ENCODE results near the gene TNFRSF4. TPM values are rescaled to one million over a fixed set of nuclear protein-coding genes. Genes with fewer than 3 reads are reported as not detected.

TNFRSF4 gene
- total RNA-seq, 1 experiment from 2014 or later, result not detected

DNA sequence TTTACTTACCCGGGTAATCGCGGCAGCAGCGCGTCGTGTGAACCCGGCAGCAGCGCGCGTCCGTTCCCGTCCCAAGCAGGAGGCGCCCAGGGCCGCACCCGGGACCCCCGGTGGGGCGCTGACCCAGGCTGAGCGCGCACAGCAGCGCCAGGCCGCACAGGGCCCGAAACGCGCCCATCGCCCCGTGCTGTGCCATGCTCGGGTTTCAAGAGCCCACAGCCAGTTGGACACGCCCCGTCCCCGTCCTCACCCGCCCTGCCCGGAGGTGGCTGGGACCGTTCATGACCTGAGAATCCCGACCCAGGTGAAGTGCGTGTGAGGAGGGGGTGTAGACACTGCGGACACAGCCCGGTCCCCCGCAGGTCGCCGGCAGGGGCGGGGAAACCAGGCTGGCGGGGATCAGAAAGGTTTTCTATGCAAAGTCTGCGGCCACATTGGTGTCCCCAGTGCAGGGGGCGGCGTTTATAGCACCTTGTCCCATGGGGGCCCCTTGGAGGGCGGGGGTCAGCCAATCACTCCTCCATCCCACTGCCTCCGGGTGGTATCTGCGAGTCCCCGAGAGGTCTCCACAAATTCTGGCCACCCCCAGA lies 7.5 kb downstream of the TNFRSF4 start, which contains the start of gene TNFRSF18:
Gene TNFRSF18 (minus strand): TSS at position 217 of the 590 bp plus-strand sequence. CDS start 21 bp downstream, at position 196.
- Histone ChIP-seq H2AFZ (ENCODE audit: low read length) (peak within 1 kb of the TSS; percentile 30; the same call in 1 of the 2 replicates), H3K27ac (ENCODE audit: low read length) (no peak within 1 kb of the TSS), H3K9me3 (ENCODE audit: low read length) (no peaks in the 10 kb centered on the region), H3K36me3 (ENCODE audit: insufficient read depth, low read length) (no peaks in the 10 kb centered on the region), H3K9me2 (replicated peaks; ENCODE audit: insufficient read depth, low read length) (no peaks in the 10 kb centered on the region), H3K9ac (ENCODE audit: low read length) (peak within 1 kb of the TSS; percentile 35; the same call in 1 of the 2 replicates), H3K79me2 (ENCODE audit: low read length) (no peaks in the 10 kb centered on the region), H4K20me1 (ENCODE audit: insufficient read depth, low read depth, low read length) (peaks cover 18% of the 10 kb centered on the region; the same call in 1 of the 2 replicates), H3K27me3 (ENCODE audit: low read length) (no peaks in the 10 kb centered on the region), H3K4me1 (ENCODE audit: low read length) (peaks cover 29% of the 10 kb centered on the region), H3K4me2 (ENCODE audit: low read depth, low read length, poor library complexity, severe bottlenecking) (peak within 1 kb of the TSS; percentile 70), H3K4me3 (ENCODE audit: low read length) (peak within 1 kb of the TSS; percentile 53)
- DNase-seq, result peak; percentile 71

DNA sequence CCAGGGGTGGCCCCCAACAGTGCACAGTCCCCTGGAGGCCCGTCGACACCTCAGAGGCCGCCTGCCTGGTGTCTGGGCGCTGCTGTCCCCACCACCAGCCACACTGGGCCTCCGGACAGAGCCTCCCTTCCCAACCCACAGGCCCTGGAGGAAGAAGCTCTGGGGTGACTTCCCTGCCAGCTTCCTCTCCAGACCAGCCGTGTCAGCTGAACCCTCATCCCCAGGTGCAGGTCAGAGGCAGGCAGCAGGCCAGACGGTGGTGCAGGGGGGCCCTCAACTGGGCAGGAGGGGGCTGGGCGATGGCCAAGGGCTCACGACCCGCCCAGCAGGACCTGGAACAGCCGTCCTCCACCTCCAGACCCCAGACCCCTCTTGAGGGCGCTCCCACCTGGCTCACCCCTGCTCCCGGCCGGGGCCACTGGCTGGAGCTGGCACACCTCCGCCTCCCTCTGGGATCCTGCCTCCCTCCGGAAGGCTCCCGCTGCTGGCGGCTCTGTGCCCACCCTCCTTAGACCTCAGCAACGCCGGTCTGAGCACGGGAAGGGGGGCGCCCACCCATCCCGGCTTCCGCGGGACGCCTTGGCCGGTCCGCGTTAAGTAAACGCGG lies 8.1 kb downstream of the TNFRSF4 start:
- Histone ChIP-seq H3K36me3 (ENCODE audit: insufficient read depth, low read length) (no peaks in the 10 kb centered on the region), H3K4me2 (ENCODE audit: low read depth, low read length, poor library complexity, severe bottlenecking) (peak overlapping the region; percentile 70), H3K9me2 (replicated peaks; ENCODE audit: insufficient read depth, low read length) (no peaks in the 10 kb centered on the region), H3K9ac (ENCODE audit: low read length) (peak overlapping the region; percentile 35; the same call in 1 of the 2 replicates), H2AFZ (ENCODE audit: low read length) (no peak overlapping the region), H3K9me3 (ENCODE audit: low read length) (no peaks in the 10 kb centered on the region), H3K4me1 (ENCODE audit: low read length) (peaks cover 29% of the 10 kb centered on the region), H3K4me3 (ENCODE audit: low read length) (peak overlapping the region; percentile 53; the same call in 1 of the 2 replicates), H3K27me3 (ENCODE audit: low read length) (no peaks in the 10 kb centered on the region), H3K27ac (ENCODE audit: low read length) (no peak overlapping the region), H3K79me2 (ENCODE audit: low read length) (no peaks in the 10 kb centered on the region), H4K20me1 (ENCODE audit: insufficient read depth, low read depth, low read length) (peaks cover 18% of the 10 kb centered on the region; the same call in 1 of the 2 replicates)
- DNase-seq, result no peak

DNA sequence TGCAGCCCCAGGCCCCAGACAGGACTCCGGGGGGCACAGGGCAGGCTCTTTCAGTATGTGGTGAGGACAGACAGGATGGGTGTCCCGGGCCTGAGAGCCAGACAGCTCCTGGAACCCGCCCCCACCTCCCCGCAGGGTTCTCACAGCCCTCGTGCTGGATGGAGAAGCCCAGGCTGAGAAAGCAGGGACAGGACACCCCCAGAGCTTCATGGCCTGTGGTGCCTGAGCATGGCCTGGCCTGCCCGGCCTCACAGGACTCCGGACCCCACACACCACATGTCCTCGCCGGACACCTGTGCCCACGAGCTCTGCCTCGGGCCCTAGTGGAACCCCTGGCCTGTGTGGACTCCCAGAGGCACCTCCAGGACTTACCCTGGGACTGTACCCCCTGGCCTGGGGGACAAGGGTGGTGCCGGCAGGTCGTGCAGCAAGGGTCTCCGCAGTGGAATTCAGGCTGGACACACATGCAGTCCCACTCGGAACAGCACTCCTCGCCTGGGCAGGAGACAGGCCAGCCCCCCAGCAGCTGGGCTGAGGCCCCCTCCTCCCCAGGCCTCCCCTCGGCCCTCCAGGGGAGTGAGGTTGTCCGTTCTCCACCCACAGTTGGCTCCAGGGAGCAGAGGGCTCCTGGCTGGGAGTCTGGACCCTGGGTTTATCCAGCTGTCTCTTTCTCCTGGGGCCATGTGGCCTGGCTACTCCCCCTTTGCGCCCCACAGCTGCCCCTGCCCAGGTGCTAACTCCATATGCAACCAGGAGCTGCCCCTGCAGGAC lies 8.8 kb downstream of the TNFRSF4 start:
- no peak overlapping the region for H3K9ac ChIP-seq (ENCODE audit: low read length)
- no peaks in the 10 kb centered on the region for H3K27me3 ChIP-seq (ENCODE audit: low read length)
- no peak overlapping the region for H3K27ac ChIP-seq (ENCODE audit: low read length)

DNA sequence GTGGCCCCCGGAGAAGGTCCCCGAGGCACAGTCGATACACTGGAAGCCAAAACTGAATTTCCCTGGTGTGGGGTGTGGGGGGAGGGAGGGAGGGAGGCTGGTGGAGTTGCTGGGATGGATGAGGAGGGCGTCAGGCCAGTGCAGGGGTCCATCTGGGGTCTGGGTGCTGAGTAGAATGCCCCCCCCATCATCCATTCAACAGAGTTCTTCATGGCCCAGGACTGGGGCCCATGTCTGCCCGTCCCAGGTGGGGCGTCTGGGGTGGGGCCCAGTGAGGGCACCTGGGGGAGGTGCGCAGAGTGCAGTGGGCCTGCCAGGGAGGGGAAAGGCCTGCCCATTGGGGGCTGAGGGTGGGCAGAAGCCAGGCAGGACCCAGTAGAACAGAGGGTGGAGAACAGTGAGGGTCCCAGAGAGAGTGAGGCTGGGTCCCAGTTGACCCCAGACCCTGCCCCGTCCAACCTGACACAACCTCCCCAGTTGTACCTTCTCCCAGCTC lies 9.5 kb downstream of the TNFRSF4 start:
- no peaks in the 10 kb centered on the region for H3K9me2 ChIP-seq (replicated peaks; ENCODE audit: insufficient read depth, low read length)
- no peak overlapping the region for H3K4me3 ChIP-seq (ENCODE audit: low read length)
- H2AFZ ChIP-seq (ENCODE audit: low read length), result no peak overlapping the region
- H4K20me1 ChIP-seq (ENCODE audit: insufficient read depth, low read depth, low read length), result peaks cover 18% of the 10 kb centered on the region; the same call in 1 of the 2 replicates
- peaks cover 29% of the 10 kb centered on the region for H3K4me1 ChIP-seq (ENCODE audit: low read length)
- DNase-seq, result no peak
- no peak overlapping the region for H3K9ac ChIP-seq (ENCODE audit: low read length)
- no peaks in the 10 kb centered on the region for H3K9me3 ChIP-seq (ENCODE audit: low read length)
- no peak overlapping the region for H3K4me2 ChIP-seq (ENCODE audit: low read depth, low read length, poor library complexity, severe bottlenecking)
- H3K36me3 ChIP-seq (ENCODE audit: insufficient read depth, low read length), result no peaks in the 10 kb centered on the region
- H3K27me3 ChIP-seq (ENCODE audit: low read length), result no peaks in the 10 kb centered on the region
- no peaks in the 10 kb centered on the region for H3K79me2 ChIP-seq (ENCODE audit: low read length)
- H3K27ac ChIP-seq (ENCODE audit: low read length), result no peak overlapping the region

More for the DNA sequence above, 8.8 kb downstream of the TNFRSF4 start:
- peaks cover 29% of the 10 kb centered on the region for H3K4me1 ChIP-seq (ENCODE audit: low read length)
- no peak for DNase-seq
- H2AFZ ChIP-seq (ENCODE audit: low read length), result no peak overlapping the region
- no peaks in the 10 kb centered on the region for H3K79me2 ChIP-seq (ENCODE audit: low read length)
- H3K36me3 ChIP-seq (ENCODE audit: insufficient read depth, low read length), result no peaks in the 10 kb centered on the region
- peaks cover 18% of the 10 kb centered on the region; the same call in 1 of the 2 replicates for H4K20me1 ChIP-seq (ENCODE audit: insufficient read depth, low read depth, low read length)
- no peaks in the 10 kb centered on the region for H3K9me2 ChIP-seq (replicated peaks; ENCODE audit: insufficient read depth, low read length)
- no peaks in the 10 kb centered on the region for H3K9me3 ChIP-seq (ENCODE audit: low read length)
- no peak overlapping the region for H3K4me3 ChIP-seq (ENCODE audit: low read length)
- no peak overlapping the region for H3K4me2 ChIP-seq (ENCODE audit: low read depth, low read length, poor library complexity, severe bottlenecking)

DNA sequence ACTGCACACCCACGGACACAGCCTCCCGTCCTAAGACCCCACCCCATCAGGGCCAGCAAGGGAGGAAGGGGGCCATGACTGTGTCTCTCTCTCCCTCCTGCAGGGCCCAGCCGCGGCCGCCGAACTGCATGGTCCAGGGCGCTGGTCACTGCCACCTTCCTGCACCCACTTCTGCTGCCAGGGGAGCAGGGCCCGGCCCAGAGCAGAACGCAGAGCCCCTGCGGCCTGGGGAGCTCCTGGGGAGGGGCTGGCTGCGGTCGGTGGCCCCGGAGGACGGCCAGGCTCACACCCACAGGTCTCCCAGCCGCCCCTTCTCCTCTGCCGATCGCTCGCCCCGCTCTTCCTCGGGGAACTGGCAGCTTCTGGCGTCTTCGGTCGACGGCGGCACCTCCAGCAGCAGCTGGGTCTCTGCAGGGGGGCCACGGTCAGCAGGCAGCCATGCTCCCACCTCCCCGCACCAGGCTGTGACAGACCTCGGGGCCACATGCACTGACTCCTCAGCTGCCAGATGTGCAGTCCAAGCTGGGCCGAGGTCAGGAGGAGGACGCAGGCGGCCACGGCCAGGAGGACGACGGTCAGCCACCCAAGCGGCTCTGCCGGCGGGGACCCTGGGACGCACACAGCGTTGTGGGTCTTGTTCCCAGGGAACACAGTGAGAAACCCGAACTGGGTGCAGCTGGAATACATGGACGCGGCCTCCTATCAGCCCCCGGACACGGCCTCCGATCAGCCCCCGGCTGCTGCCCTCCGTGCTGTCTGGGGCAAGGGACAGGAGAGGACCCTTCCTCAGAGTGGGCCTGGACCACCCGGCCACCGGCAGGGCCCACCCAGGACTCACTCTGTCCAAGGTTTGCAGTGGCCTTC lies 10.2 kb downstream of the TNFRSF4 start:
- no peak overlapping the region for H3K4me2 ChIP-seq (ENCODE audit: low read depth, low read length, poor library complexity, severe bottlenecking)
- no peaks in the 10 kb centered on the region for H3K9me3 ChIP-seq (ENCODE audit: low read length)
- H4K20me1 ChIP-seq (ENCODE audit: insufficient read depth, low read depth, low read length), result peaks cover 16% of the 10 kb centered on the region; the same call in 1 of the 2 replicates
- H3K4me3 ChIP-seq (ENCODE audit: low read length), result no peak overlapping the region
- H3K27ac ChIP-seq (ENCODE audit: low read length), result no peak overlapping the region
- no peaks in the 10 kb centered on the region for H3K79me2 ChIP-seq (ENCODE audit: low read length)
- H3K9me2 ChIP-seq (replicated peaks; ENCODE audit: insufficient read depth, low read length), result no peaks in the 10 kb centered on the region
- no peak overlapping the region for H2AFZ ChIP-seq (ENCODE audit: low read length)
- no peak for DNase-seq
- H3K36me3 ChIP-seq (ENCODE audit: insufficient read depth, low read length), result no peaks in the 10 kb centered on the region
- H3K9ac ChIP-seq (ENCODE audit: low read length), result no peak overlapping the region
- peaks cover 26% of the 10 kb centered on the region for H3K4me1 ChIP-seq (ENCODE audit: low read length)
- H3K27me3 ChIP-seq (ENCODE audit: low read length), result no peaks in the 10 kb centered on the region

DNA sequence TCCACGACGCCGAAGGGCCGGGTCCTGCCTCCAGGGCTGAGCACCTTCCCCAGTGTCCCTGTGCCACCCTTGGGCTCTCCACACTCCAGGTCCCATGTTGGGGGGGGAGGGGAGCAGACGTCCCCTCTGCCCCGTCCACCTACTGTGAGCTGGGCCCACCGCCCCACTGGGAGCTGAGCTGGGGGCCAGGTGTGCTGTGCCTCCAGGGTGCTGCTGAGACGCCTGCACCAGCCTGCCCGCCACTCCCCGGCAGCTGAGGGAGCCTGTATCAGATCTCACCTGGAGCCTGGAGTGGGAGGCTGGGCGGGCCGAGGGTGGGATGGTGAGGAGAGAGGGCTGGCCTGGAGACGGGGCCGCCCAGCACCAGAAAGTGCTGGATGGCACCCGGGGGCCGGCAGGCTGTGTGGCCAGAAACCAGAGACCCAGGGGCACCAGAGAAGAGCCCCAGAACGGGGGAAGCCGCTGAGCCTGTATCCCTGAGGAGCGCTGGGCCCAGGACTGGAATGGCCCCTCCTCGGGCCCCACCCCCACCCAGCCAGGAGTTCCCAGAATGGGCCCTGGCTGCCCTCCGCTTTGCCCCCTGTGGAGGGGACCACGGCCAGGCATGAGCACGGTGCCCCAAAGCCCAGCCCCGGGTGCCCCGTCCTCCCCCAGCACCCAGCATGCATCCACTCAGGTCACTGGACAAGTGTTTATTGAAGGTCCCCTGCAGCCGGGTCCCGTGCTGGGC lies 11.0 kb downstream of the TNFRSF4 start:
- H3K4me2 ChIP-seq (ENCODE audit: low read depth, low read length, poor library complexity, severe bottlenecking), result no peak overlapping the region
- DNase-seq, result no peak
- no peak overlapping the region for H2AFZ ChIP-seq (ENCODE audit: low read length)
- H3K4me3 ChIP-seq (ENCODE audit: low read length), result no peak overlapping the region
- no peaks in the 10 kb centered on the region for H3K9me2 ChIP-seq (replicated peaks; ENCODE audit: insufficient read depth, low read length)
- H3K79me2 ChIP-seq (ENCODE audit: low read length), result no peaks in the 10 kb centered on the region
- peaks cover 16% of the 10 kb centered on the region; the same call in 1 of the 2 replicates for H4K20me1 ChIP-seq (ENCODE audit: insufficient read depth, low read depth, low read length)
- H3K9me3 ChIP-seq (ENCODE audit: low read length), result no peaks in the 10 kb centered on the region
- H3K9ac ChIP-seq (ENCODE audit: low read length), result no peak overlapping the region
- H3K4me1 ChIP-seq (ENCODE audit: low read length), result peaks cover 18% of the 10 kb centered on the region
- no peaks in the 10 kb centered on the region for H3K27me3 ChIP-seq (ENCODE audit: low read length)
- no peak overlapping the region for H3K27ac ChIP-seq (ENCODE audit: low read length)
- no peaks in the 10 kb centered on the region for H3K36me3 ChIP-seq (ENCODE audit: insufficient read depth, low read length)

All from Karpas-422 (cell line).